Brain microvascular endothelial cell (primary cell): ENCODE data around the gene THBD.

Experiments used
- DNase-seq: peaks from one replicate; pipeline ENCODE4 v3.0.0-alpha.2; 2020
- H3K27ac ChIP-seq: fragments of 250-450 bp; sonication (Bioruptor Pico); 2 replicates; pipeline ENCODE4 v1.5.1; 2020; ENCODE audit warnings: mild to moderate bottlenecking, moderate library complexity
- H3K27me3 ChIP-seq: fragments of 250-450 bp; sonication (Bioruptor Pico); replicated peaks from 2 replicates; pipeline ENCODE4 v1.5.1; 2020; ENCODE audit warnings: mild to moderate bottlenecking
- H3K36me3 ChIP-seq: fragments of 250-450 bp; sonication (Bioruptor Pico); replicated peaks from 2 replicates; pipeline ENCODE4 v1.5.1; 2020; ENCODE audit warnings: mild to moderate bottlenecking
- H3K4me3 ChIP-seq: 2 replicates; pipeline ENCODE4 v1.5.1; 2011; ENCODE audit warnings: low read depth, mild to moderate bottlenecking, control low read depth, low read length, moderate library complexity
- in situ Hi-C: cut with HindIII; loops from 2 replicates; pipeline ENCODE4 v1.10.0; 2017; ENCODE audit warnings: low sequenced_read_pairs, low pct_ligation_motif_present
- TF ChIP-seq, protein P1 (sequence below): IDR thresholded peaks from 2 replicates; pipeline ENCODE4 v1.5.1; 2011; ENCODE audit warnings: low read depth, mild to moderate bottlenecking, moderate library complexity, low read length, control low read depth, inconsistent platforms; ENCODE audit errors: missing control alignments

Gene THBD

GRCh38 chr20:23071398-23071797, 21.9 kb upstream of the THBD start:
- in situ Hi-C loops = no loop called here
- Histone ChIP-seq H3K27ac (no peak overlapping the region), H3K27me3 (no peaks in the 10 kb centered on the region), H3K36me3 (no peaks in the 10 kb centered on the region), H3K4me3 (no peak overlapping the region)
- TF ChIP-seq, protein P1, sequence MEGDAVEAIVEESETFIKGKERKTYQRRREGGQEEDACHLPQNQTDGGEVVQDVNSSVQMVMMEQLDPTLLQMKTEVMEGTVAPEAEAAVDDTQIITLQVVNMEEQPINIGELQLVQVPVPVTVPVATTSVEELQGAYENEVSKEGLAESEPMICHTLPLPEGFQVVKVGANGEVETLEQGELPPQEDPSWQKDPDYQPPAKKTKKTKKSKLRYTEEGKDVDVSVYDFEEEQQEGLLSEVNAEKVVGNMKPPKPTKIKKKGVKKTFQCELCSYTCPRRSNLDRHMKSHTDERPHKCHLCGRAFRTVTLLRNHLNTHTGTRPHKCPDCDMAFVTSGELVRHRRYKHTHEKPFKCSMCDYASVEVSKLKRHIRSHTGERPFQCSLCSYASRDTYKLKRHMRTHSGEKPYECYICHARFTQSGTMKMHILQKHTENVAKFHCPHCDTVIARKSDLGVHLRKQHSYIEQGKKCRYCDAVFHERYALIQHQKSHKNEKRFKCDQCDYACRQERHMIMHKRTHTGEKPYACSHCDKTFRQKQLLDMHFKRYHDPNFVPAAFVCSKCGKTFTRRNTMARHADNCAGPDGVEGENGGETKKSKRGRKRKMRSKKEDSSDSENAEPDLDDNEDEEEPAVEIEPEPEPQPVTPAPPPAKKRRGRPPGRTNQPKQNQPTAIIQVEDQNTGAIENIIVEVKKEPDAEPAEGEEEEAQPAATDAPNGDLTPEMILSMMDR = no peak
- DNase-seq = no peak

GRCh38 chr20:23069108-23069507, 19.6 kb upstream of the THBD start:
- Histone ChIP-seq H3K4me3 (no peak overlapping the region), H3K27me3 (no peaks in the 10 kb centered on the region), H3K27ac (no peak overlapping the region), H3K36me3 (no peaks in the 10 kb centered on the region)
- TF ChIP-seq, protein P1 = no peak
- in situ Hi-C loops = no loop called here
- DNase-seq = no peak

GRCh38 chr20:23068283-23068682, 18.8 kb upstream of the THBD start:
- no peak overlapping the region for H3K27ac ChIP-seq
- H3K4me3 ChIP-seq = no peak overlapping the region
- no peak for DNase-seq
- TF ChIP-seq, protein P1 = no peak
- in situ Hi-C loops = no loop called here
- no peaks in the 10 kb centered on the region for H3K27me3 ChIP-seq
- no peaks in the 10 kb centered on the region for H3K36me3 ChIP-seq

GRCh38 chr20:23066772-23067171, 17.3 kb upstream of the THBD start:
- in situ Hi-C loops = no loop called here
- TF ChIP-seq, protein P1 = no peak
- H3K4me3 ChIP-seq = no peak overlapping the region

GRCh38 chr20:23065266-23066201, 16.1 kb upstream of the THBD start:
- H3K36me3 ChIP-seq = no peaks in the 10 kb centered on the region
- no peak for DNase-seq
- H3K27ac ChIP-seq = no peak overlapping the region
- H3K27me3 ChIP-seq = no peaks in the 10 kb centered on the region
- TF ChIP-seq, protein P1 = no peak
- H3K4me3 ChIP-seq = no peak overlapping the region
- in situ Hi-C loops = no loop called here

More at GRCh38 chr20:23066772-23067171, 17.3 kb upstream of the THBD start:
- no peak overlapping the region for H3K27ac ChIP-seq
- H3K27me3 ChIP-seq = no peaks in the 10 kb centered on the region
- H3K36me3 ChIP-seq = no peaks in the 10 kb centered on the region
- DNase-seq = no peak
